HG03064 (cell line): ENCODE data around the gene LKAAEAR1.
A peak's percentile ranks its signal among the peaks of the same experiment; 100 is the strongest.

Experiments used
- ATAC-seq: cut with Tn5 transposase; IDR thresholded peaks from one replicate; pipeline ENCODE4 v1.9.1; 2021; ENCODE audit warnings: low read depth; ENCODE audit not compliant: unreplicated experiment

The LKAAEAR1 gene

DNA sequence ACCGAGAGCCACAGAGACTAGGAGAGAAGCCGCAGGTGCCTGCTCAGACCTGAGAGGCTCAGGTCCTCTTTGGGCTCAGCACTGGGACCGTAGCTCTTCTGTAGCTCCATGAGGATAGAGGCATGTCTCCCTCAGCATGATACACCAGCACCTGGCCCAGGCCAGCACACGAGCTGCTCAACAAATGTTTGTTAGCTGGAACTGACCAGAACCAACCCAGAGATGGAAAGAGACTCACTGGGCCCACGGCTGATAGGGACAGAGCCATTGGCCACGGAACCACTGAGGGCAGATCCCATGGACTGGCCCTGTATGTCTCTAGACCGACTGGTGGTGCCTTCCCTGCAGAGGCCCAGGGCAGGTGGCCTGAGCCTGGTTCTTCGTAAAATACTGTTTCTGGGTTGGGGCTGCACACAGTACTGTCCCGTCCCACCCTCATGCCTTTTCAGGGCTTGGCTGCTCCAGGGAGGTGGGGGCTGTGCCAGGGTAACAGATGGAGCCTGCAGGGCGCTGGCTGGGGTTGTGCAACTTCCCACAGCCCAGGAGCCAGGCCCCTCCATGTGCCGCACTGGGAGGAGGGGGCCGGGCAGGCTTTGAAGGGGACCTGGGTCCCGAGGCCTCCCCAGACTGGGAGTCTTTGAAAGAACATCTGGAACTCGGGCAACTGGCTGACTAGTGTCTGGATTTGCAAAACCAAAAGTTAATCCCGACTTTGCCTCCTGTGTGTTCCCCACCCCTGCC, 43.0 kb downstream of the LKAAEAR1 start:
- ATAC-seq = no peak

DNA sequence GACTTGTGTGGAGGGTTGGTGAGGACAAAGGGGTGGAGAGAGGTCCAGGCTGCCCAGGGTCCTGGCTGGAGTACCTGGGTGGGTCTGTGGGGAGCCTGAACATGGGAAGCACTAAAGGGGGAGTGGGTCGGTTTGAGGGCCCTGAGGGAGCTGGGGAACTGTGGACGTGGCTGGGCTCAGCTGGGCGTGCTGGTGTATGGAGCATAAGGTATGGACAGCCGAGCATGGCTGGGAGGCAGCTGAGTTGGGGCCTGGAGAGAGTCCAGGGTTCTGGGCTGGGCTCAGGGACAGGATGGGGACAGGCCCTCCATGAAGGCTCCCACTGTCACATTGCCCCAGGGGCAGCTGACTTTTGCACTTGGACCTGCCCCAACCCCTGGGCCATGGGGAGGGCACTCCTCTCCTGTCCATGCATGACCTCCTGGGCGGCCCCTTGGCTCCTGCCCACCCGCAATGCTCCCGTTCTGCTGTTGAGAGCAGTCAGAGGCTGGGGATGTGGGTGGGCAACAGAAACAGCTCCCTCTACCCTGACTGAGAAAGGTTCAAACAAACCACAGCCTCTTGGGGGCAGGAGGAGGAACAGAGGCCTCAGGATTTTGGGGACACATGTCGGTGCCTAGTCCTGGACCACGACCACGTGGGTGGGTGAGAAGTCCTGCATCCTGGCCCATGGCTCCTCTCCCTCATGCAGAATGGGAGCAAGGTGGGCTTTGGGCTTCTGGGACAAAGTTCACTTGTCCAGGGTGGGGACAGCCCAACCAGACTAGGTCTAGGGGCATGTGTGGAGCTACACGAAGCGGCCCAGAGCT, 43.8 kb downstream of the LKAAEAR1 start:
- no peak for ATAC-seq

DNA sequence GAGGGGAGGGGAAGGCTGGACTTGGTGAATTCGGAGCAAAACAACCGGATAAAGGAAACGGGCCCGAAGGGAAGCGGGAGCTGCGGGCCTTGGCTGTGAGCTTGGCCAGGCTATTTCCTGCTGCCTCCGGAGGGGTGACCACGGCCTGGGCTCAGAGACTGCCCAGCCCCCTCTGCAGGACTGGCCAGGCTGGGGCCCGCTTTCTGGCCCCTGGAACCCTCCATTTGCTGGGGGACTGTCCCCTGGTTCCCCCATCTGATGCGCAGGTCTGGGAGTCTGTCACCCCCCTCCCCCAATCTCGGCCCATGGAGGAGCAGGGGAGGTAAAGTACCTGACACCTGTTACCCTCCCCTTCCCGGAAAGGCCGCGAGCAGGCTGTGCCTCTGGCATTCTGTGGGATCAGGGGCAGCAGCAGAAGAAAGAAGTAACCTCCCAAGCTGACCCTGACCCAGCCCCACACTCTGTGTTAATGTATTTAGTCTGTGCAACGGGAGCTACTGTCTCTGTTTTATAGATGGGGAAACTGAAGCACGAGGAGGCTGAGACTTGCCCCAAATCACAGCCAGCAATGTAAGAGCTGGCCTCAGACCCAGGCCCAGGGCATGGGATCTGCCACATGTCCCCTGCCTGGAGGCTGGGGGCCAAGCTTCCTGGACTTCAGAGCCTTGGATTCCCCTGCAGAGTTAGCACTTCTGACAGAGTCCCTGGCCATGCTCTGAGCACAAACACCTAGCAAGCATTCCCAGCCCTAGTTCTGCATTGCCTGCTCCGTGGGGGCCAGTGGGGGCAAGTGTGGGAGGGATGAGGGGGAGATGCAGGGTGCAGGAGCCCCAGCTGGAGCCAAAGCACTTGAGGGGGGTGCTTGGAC, 44.7 kb downstream of the LKAAEAR1 start:
- ATAC-seq = no peak

DNA sequence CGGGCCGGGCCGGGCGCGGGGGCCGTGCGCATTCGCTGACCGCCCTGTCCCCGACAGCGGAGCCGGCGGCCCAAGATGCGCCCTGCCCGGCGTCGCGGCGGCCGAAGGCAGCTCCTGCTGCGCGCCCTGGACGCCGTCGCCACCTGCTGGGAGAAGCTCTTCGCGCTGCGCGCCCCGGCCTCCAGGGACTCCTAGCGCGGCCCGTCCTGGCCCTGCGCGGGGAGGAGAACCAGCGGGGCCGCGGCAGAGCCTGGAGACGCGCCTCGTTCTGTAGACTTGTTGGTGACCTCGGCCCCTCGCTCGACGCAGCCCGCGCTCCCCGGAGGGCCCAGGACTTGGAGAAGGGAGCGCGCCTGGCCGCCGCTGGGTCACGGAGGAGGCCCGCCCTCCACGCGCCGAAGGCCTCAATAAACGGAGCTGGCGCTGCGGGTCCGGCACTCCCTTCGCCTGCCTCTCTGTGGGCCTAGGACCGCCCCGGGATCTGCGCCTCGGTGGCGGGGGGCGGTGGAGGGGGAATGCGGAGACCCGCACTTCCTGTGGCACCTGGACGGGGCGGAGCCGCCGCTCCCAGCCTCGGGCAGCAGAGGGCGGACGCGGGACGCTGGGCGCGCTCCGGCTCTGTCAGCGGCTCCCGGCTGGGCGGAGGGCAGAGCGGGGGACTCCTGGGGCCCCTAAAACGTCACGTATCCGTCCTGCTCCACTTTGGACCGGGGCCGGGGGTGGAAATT, 45.5 kb downstream of the LKAAEAR1 start:
- ATAC-seq = peak; percentile 55

GRCh38 chr20:64038224-64038564, 46.0 kb downstream of the LKAAEAR1 start:
- ATAC-seq = peak; percentile 14

- ATAC-seq = no peak
Observed at GRCh38 chr20:64037498-64038213, 46.5 kb downstream of the LKAAEAR1 start.

DNA sequence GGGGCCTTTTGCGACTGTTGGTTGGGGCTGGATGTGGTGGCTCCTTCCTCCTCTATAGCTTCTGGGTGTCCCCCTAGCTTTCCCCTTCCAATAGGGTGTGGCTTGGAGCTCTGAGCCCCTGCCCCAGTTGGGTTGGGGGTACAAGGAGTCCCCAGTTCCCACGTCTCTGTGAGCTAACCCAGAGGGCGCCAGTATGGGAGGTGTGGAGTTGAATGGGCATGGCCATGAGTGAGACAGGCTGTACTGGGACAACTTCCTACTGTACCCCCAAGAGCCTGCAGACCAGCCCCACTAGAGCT, 47.0 kb downstream of the LKAAEAR1 start:
- no peak for ATAC-seq

- ATAC-seq = no peak
Observed at GRCh38 chr20:64036346-64037198, 47.6 kb downstream of the LKAAEAR1 start.

GRCh38 chr20:64035933-64036345, 48.3 kb downstream of the LKAAEAR1 start, which contains the start of gene C20orf204:
C20orf204 (plus strand) TSS chr20:64036182; CDS start chr20:64036324, 142 bp downstream.
- no peak for ATAC-seq

DNA sequence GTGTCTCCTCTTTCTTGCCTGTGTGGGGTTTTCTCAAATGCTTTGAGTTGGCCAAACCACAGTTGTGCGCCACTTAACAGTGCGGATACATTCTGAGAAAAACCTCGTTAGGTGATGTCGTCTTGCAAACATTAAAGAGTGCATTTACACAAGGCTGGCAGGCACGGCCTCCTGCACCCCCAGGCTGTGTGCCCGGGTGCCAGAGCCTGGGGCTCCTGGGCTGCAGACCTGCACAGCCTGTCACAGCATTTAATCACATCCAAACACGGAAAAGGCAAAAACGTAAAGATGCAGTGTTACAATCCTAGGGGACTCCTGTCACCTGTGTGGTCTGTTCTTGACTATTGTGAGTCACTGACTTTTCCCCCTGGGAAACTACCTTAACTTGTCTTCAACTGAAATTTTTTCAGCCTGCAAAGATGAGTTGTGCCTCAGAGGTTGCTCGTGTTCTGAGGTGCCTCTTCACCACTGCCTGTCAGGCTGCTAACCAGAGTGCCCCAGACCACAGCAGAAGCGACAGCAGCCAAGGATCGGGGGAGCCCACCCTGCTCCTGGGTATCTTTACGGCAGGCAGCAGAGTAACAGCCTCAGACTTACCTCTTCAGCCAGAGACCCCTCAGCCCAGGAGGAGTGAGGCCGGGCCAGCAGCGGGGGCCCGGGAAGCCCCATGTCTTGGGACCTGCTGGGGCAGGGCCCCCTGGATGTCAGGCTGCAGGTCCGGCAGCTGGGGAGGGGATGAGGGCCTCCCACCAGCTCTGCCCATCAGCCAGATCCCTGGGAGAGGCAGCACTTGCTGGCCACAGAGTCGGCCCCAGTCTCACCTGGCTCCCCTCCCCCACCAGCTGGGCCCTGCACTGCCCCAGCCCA, 48.9 kb downstream of the LKAAEAR1 start:
- no peak for ATAC-seq

DNA sequence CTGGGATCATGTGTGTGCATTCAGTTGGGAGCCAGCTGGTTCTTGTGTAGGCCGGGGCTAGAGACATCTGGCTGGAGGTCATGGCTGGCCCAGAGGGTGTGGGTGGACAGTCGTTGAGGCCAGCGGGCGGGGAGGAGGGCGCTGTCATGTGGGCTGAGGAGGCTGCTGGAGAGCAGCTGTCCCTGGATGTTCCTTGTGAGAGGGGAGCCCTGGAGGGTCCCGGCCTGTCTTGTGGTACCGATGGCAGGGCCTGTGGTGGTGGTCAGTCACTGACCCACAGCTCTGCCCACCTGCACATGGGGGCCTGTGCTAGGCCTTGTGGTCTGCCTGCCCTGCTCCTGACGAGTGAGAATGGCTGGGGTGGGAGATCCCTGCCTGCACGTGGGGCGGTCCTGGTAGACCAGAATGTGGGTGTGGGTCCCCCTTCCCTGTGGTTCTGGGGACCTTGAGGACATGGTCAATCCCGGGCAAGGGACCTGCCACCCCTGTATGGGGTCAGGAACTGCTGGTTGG, 50.2 kb downstream of the LKAAEAR1 start:
- no peak for ATAC-seq
